GM13976 (cell line): ENCODE measurements around the gene CADPS.

Source experiments
- DNase-seq: peaks from one replicate; pipeline ENCODE4 v3.0.0; 2012; ENCODE audit warnings: low spot score
- in situ Hi-C: fragments of 300-500 bp; cut with MboI; formaldehyde crosslinking; loops from one replicate; pipeline ENCODE4 v1.12.0; 2022; ENCODE audit warnings: low sequenced_read_pairs, mixed read lengths, inconsistent platforms; ENCODE audit not compliant: unreplicated experiment
- TF ChIP-seq, protein P1 (sequence below): IDR thresholded peaks from 2 replicates; pipeline ENCODE4 v1.5.1; 2012; ENCODE audit warnings: borderline replicate concordance, mild to moderate bottlenecking; ENCODE audit not compliant: insufficient read depth; ENCODE audit errors: extremely low read depth, missing control alignments, control extremely low read depth

The CADPS gene

DNA sequence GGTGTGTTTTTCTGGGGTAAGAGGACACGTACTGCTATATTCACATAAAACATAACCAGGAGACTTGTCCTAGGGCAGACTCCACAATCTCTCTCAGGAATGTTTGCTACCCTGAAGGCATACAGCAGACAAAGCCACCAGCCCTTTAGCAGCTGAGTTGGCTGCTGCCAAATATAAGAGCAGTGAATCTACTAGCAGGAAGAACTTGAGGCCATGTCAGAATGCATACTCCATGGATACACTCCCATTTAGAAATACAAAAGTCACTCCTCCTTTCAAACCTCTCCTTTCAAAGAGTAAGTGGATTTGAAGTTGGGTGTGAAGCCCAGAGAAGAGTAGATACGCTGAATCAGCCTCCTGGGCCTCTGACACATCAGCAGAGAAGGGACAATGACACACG is 94.1 kb downstream of the CADPS start:
- in situ Hi-C loops = no loop called here
- DNase-seq = no peak
- TF ChIP-seq, protein P1, sequence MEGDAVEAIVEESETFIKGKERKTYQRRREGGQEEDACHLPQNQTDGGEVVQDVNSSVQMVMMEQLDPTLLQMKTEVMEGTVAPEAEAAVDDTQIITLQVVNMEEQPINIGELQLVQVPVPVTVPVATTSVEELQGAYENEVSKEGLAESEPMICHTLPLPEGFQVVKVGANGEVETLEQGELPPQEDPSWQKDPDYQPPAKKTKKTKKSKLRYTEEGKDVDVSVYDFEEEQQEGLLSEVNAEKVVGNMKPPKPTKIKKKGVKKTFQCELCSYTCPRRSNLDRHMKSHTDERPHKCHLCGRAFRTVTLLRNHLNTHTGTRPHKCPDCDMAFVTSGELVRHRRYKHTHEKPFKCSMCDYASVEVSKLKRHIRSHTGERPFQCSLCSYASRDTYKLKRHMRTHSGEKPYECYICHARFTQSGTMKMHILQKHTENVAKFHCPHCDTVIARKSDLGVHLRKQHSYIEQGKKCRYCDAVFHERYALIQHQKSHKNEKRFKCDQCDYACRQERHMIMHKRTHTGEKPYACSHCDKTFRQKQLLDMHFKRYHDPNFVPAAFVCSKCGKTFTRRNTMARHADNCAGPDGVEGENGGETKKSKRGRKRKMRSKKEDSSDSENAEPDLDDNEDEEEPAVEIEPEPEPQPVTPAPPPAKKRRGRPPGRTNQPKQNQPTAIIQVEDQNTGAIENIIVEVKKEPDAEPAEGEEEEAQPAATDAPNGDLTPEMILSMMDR = no peak

- in situ Hi-C loops = no loop called here
- no peak for DNase-seq
- TF ChIP-seq, protein P1 = no peak
Observed at GRCh38 chr3:62777674-62778073, 97.5 kb downstream of the CADPS start.

DNA sequence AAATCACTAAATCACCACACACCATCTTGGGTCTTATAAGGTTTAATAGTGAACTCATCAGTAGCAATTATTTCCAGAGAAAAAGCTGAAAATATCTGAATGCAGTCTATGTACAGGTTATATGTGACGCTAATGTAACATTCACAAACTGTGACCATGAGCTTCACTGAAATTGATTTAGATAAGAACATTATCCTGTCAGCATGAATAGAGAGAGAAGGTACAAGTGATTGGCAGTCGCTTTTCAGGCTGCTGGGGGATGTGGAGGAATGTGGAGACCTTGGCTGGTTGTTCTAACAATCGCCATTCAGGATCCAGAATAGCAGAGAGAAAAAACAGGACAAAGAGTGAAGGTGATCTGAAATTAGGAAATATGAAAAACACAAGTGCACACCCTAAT is 98.1 kb downstream of the CADPS start:
- TF ChIP-seq, protein P1 = no peak
- DNase-seq = no peak
- in situ Hi-C loops = no loop called here

- in situ Hi-C loops = no loop called here
- TF ChIP-seq, protein P1 = no peak
- DNase-seq = no peak
Observed at GRCh38 chr3:62774221-62774620, 101.0 kb downstream of the CADPS start.

DNA sequence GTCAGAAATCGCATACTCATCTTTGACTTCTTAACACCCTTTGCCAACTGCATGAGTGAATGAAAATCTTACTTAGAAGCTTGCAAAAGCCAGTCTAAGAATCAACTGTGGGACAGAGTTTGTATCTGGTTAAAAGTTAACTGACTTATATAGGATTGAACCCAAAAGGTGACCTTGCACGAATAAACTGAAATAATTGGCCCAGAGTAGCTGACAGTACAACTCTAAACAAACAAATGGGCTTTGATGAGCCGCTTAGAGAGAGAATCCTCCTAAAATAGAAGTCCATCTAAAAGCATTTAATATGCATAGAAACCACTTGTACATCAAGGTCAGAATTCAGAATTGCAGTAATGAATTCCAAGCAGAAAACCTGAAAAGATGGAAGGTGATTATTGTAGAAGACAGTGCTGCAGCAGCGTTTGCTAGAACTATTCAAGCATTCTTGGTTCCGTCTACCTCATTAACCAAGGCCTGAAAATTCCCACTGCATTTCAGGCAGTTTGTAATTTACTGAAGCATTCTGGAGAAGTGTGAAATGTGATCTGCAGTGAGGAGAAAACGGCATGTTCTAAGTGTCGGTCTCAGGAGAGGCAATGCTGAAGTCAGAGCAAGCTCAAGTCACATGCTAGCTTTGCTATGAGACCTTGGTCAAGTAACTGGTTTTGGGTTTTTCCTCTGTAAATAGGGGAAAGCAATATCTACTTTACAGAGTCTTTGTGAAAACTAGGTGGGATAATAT is 103.7 kb downstream of the CADPS start:
- TF ChIP-seq, protein P1 = no peak
- in situ Hi-C loops = no loop called here
- DNase-seq = no peak

- TF ChIP-seq, protein P1 = no peak
- in situ Hi-C loops = no loop called here
- DNase-seq = no peak
Observed at GRCh38 chr3:62768896-62769295, 106.3 kb downstream of the CADPS start.
